Activated CD4-positive, alpha-beta T cell treated with anti-CD3 and anti-CD28 coated beads, Interleukin-2, amount 10 ng/mL, durations not matched to agents 24 days and 14 days (primary cell): ENCODE results near the gene INTS3. TPM values are rescaled to one million over a fixed set of nuclear protein-coding genes. Genes with fewer than 3 reads are reported as not detected.

ENCODE experiments used
- DNase-seq: peaks from one replicate; pipeline ENCODE4 v3.0.0; 2022
- H3K27ac Mint-ChIP-seq: one replicate; pipeline ENCODE4 v1.8.0; 2022; ENCODE audit warnings: mild to moderate bottlenecking, mixed read lengths
- H3K27me3 Mint-ChIP-seq: one replicate; pipeline ENCODE4 v1.8.0; 2022; ENCODE audit warnings: mixed read lengths
- H3K36me3 Mint-ChIP-seq: one replicate; pipeline ENCODE4 v1.8.0; 2022; ENCODE audit warnings: low read depth, mild to moderate bottlenecking, mixed read lengths
- H3K4me1 Mint-ChIP-seq: one replicate; pipeline ENCODE4 v1.8.0; 2021; ENCODE audit warnings: mixed read lengths
- H3K4me3 Mint-ChIP-seq: one replicate; pipeline ENCODE4 v1.8.0; 2022; ENCODE audit warnings: mild to moderate bottlenecking, moderate library complexity, mixed read lengths
- H3K9me3 Mint-ChIP-seq: one replicate; pipeline ENCODE4 v1.8.0; 2021; ENCODE audit warnings: mixed read lengths
- intact Hi-C: fragments of 100-400 bp; cut with micrococcal nuclease; formaldehyde crosslinking; loops from one replicate; pipeline ENCODE4 v1.15.1; 2023
- total RNA-seq: library from RNA; stranded (reverse); gene quantifications from 2 replicates; pipeline ENCODE4 v1.2.3, GENCODE V29; 2022

INTS3 gene
- total RNA-seq, 1 donor from 2014 or later = 64.8 TPM

DNA sequence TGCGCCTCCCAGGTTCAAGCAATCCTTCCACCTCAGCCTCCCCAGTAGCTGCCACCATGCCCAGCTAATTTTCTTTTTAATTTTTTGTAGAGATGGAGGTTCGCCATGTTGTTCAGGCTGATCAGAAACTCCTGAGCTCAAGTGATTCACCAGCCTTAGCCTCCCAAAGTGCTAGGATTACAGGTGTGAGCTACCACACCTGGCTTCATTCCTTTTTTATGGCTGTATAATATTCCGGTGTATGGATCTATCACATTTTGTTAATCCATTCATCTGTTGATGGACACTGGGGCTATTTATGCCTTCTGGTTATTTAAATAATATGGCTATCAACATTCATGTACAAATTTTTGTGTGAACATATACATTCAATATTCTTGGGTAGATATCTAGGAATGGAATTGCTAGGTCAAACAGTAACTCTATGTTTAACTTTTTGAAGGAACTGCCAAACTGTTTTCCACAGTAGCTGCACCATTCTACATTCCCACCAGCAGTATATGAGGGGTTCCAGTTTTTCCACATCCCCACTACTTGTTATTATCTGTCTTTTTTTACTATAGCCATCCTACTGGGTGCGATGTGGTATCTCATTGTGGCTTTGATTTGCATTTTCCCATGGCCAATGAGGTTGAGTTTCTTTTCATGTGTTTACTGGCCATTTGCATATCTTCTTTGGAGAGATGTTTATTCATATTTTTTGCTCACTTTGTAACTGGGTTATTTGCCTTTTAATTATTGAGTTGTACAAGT, 58.4 kb downstream of the INTS3 start:
- H3K27ac Mint-ChIP-seq = no peak overlapping the region
- peaks cover 24% of the 10 kb centered on the region for H3K4me1 Mint-ChIP-seq
- no peaks in the 10 kb centered on the region for H3K36me3 Mint-ChIP-seq
- no peak overlapping the region for H3K4me3 Mint-ChIP-seq
- H3K27me3 Mint-ChIP-seq = peaks cover 12% of the 10 kb centered on the region
- no peak for DNase-seq
- no peaks in the 10 kb centered on the region for H3K9me3 Mint-ChIP-seq
- intact Hi-C loops = no loop called here

DNA sequence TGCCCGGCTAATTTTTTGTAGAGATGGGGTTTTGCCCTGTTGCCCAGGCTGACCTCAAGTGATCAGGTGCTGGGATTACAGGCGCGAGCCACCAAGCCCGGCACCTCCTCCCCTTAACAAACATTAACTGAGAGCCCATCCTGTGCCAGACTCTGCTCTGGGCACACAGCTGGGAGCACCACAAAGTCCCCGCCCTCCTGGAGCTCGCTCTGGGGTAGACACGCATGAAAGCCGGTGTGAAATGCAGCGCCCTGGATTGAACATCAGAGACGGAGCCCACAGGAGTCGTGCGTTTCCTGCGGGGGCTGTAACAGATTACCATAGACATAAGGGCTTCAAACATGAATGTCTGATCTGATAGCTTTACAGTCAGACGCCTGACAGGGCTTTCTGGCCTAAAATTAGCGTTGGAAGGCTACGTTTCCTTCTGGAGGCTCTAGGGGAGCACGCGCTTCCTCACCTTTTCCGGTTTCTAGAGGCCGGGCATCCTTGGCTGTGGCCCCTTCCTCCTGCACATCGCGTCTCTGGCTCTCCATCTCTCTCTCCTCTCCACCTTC, 61.7 kb downstream of the INTS3 start:
- peaks cover 26% of the 10 kb centered on the region for H3K4me1 Mint-ChIP-seq
- no peaks in the 10 kb centered on the region for H3K9me3 Mint-ChIP-seq
- no peaks in the 10 kb centered on the region for H3K36me3 Mint-ChIP-seq
- peaks cover 12% of the 10 kb centered on the region for H3K27me3 Mint-ChIP-seq
- intact Hi-C loops = no loop called here
- H3K27ac Mint-ChIP-seq = peak overlapping the region; percentile 76
- peak overlapping the region; percentile 39 for H3K4me3 Mint-ChIP-seq
- peak; percentile 62 for DNase-seq

DNA sequence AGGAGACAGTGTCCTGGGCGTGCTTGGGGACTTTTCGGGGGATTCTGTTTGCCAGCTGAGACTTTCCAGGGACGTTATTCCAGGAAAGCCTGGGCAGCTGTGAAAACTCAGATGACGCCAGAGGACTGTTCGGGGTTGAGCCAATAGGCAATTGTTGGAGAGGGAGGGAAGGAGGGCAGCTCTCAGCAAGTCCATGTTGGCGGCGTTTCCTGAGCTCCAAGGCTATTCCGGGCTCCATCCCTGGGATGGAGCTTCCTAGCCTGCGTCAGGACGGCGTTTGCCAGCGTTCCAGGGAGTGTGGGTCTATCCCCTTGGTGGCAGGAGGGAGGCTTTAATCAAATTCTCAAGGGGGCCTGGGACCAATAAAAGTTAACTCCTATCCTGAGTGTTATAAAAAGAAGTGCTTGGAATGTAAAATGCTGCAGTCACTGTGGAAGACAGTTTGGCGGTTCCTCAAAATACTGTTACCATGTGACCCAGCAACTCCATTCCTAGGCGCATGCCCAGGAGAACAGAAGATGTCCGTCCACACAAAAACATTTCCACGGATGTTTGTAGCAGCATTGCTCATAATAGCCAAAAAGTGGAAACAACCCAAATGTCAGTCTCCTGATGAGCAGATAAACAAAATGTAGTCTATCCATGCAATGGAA, 62.6 kb downstream of the INTS3 start:
- Mint-ChIP-seq H3K4me1 (peaks cover 28% of the 10 kb centered on the region), H3K27me3 (peaks cover 12% of the 10 kb centered on the region), H3K36me3 (no peaks in the 10 kb centered on the region), H3K27ac (peak overlapping the region; percentile 76), H3K4me3 (peak overlapping the region; percentile 39), H3K9me3 (no peaks in the 10 kb centered on the region)
- DNase-seq = no peak
- intact Hi-C loops = no loop called here

DNA sequence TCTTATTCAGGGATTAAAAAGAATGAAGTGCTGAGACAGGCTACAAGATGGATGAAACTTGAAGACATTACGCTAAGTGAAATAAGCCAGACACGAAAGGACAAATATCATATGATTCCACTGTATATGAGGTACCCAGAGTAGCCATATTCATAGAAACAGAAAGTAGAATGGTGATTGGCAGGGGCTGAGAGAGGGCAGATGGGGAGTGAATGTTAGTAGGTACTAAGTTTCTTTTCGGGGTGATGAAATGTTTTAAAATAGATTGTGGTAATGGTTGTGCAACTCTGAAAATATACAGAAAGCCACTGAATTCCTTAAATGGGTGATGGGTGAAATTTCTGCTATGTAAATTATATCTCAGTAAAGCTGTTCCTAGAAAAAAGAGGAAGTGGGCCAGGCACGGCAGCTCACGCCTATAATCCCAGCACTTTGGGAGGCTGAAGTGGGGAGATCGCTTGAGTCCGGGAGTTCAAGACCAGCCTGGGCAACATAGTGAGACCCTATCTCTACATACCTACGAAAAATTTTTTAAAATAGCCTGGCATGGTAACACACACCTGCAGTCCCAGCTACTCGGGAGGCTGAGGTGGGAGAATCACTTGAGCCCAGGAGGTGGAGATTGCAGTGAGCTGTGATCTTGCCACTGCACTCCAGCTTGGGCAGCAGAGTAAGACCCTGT, 63.3 kb downstream of the INTS3 start:
- peak overlapping the region; percentile 39 for H3K4me3 Mint-ChIP-seq
- H3K9me3 Mint-ChIP-seq = no peaks in the 10 kb centered on the region
- H3K27ac Mint-ChIP-seq = peak overlapping the region; percentile 76
- peaks cover 12% of the 10 kb centered on the region for H3K27me3 Mint-ChIP-seq
- DNase-seq = peak; percentile 80
- intact Hi-C loops = no loop called here
- peaks cover 28% of the 10 kb centered on the region for H3K4me1 Mint-ChIP-seq
- H3K36me3 Mint-ChIP-seq = no peaks in the 10 kb centered on the region

DNA sequence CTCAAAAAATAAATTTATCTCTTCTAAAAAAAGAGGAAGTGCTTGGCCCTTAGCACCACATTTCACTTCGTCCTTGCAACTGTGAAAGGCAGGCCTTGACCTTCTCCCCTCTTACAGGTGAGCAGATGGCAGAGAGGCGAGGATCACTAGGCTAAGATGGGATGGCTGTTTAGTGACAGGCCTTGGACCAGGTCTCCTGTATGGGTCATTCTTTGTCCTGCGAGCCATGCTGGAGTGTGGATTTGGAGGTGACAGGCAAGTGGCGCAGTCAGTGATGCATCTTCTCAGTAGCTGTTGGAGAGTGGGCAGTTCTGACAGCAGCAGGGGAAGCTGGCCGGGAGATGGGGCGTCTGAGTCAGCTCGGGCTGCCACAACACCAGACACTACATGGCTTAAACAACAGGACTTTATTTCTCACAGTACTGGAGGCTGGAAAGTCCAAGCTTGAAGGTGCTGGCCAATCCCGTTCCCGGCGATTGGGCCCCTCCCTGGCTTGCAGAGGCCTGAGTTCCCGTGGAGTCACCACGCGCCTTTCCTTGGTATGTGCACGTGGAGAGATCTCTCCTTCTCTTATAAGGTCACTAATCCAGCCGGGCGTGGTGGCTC, 63.9 kb downstream of the INTS3 start:
- H3K27me3 Mint-ChIP-seq = peaks cover 11% of the 10 kb centered on the region
- no peak for DNase-seq
- peak overlapping the region; percentile 39 for H3K4me3 Mint-ChIP-seq
- peaks cover 28% of the 10 kb centered on the region for H3K4me1 Mint-ChIP-seq
- H3K9me3 Mint-ChIP-seq = no peaks in the 10 kb centered on the region
- H3K27ac Mint-ChIP-seq = peak overlapping the region; percentile 76
- intact Hi-C loops = no loop called here
- no peaks in the 10 kb centered on the region for H3K36me3 Mint-ChIP-seq

DNA sequence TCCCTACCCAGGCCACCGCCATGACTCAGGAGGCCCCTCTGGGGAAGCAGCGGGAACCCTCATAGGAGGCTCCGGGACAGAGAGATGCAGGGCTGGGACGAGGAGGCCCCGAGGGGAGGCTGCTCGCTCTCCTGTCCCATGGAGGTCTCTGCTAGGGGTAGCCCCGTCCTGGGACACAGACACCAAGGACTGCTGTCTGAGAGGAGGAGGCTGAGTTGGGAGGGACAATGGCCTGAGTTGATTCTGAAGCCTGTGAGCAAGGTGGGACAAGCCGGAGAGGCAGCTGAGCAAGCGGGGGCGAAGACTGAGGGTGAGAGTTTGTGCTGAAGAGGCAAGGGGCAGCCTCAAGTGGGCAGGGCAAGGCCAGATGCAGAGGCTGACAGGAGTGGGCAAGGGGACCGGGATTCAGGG, 64.8 kb downstream of the INTS3 start:
- H3K4me3 Mint-ChIP-seq = no peak overlapping the region
- DNase-seq = no peak
- H3K27ac Mint-ChIP-seq = peak overlapping the region; percentile 47
- intact Hi-C loops = no loop called here
- peaks cover 7% of the 10 kb centered on the region for H3K27me3 Mint-ChIP-seq
- H3K4me1 Mint-ChIP-seq = peaks cover 32% of the 10 kb centered on the region
- H3K9me3 Mint-ChIP-seq = no peaks in the 10 kb centered on the region
- no peaks in the 10 kb centered on the region for H3K36me3 Mint-ChIP-seq

DNA sequence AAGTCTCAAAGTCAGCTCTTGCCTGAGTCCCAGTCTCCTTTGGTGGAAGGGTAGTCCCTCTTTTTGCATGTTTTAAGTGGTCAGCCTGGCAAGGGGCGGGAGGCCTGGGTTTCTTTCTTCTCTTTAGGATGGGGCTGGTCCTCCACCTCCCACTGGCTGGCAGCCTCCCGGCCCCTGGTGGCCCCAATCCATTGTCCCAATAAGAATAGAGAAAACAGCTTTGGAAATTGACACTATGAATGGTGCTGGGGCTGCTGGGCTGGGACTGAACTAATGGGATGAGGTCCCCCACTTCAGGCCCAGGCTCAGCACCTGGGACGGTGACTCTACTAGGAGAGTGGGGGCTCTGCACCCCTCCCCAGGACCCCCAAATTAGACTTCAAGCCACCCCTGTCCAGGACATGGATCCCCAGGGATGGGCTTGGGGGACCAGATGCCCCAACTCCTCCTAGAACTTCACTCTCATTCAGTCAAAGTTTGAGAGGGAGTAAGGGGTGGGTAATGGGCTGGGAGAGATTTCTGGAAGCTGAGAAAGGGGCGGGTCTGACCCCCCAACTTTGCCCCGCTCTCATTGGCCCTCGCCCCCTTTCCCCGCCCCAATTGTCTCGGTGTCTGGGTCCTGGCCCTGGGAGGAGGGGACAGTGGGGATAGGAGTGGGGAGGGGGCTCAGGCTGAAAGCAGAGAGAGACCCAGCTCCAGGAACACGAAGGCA, 65.6 kb downstream of the INTS3 start:
- Mint-ChIP-seq H3K36me3 (no peaks in the 10 kb centered on the region), H3K27ac (no peak overlapping the region), H3K4me3 (no peak overlapping the region), H3K4me1 (peaks cover 32% of the 10 kb centered on the region), H3K9me3 (no peaks in the 10 kb centered on the region), H3K27me3 (no peaks in the 10 kb centered on the region)
- intact Hi-C loops = no loop called here
- DNase-seq = no peak

DNA sequence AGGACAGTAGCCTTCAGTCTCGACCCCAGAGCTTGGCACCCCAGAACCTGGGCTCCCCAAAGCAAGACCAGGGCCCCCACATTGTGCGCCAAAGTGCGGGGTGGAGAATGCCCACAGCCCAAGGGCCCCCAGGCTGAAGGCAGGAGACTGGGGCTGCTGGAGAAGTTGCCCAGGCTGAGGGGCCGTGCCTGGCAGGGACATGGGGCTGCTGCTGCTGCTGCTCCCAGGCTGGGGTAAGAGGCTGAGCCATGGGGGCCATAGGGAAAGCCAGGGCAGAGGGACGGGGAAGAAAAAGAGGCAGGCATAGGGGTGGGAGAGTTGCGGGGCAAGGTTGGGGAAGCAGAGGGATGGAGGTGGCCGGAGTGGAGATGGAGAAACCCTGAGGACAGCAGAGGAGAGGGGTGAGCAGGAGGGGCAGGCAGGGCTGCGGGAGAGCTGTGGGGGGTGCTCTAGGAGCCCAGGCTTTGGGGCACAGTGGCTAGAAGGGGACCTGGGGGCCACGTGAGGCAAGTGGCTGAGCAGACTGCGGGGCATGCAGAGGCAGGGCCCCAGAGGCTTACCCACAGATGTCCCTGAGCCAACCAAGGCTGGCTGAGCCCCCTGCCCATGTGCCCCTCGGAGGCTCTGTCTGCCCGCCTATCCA, 66.2 kb downstream of the INTS3 start:
- peaks cover 32% of the 10 kb centered on the region for H3K4me1 Mint-ChIP-seq
- intact Hi-C loops = no loop called here
- H3K27ac Mint-ChIP-seq = peak overlapping the region; percentile 16
- no peaks in the 10 kb centered on the region for H3K27me3 Mint-ChIP-seq
- H3K36me3 Mint-ChIP-seq = no peaks in the 10 kb centered on the region
- H3K4me3 Mint-ChIP-seq = no peak overlapping the region
- no peaks in the 10 kb centered on the region for H3K9me3 Mint-ChIP-seq
- no peak for DNase-seq

DNA sequence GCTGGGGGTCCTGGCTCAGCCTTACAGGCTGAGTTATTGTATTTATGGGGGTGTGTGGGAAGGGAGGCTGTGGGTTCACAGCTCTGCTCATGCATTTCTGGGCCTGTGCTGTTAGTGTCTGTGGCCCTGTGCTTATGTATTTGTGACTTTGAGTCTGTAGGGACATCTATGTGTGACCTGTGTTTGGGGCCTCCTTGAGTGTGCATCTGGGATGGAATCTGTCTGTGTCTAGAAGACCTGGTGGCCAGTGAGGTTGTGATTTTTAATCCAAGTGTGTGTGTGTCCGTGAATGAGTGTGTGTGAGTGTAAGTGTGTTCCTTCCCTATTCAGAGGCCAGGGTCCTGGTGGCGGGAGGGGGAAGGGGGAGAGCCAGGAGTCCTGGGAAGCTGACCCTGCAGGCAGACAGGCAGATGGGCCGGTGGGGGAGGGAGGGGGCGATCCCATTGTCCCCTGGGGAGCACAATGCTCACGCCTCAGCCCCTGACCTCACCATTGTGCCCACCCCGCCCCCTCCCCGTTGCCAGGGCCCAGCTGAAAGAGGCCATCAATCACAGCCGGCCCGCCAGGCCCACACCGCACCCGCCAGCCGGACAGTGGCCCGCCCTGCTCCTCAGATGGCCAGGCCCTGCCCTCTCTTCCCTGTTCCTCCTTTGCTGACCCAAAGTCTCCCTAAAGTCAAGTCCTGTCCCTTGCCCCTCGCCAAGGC, 66.9 kb downstream of the INTS3 start:
- H3K9me3 Mint-ChIP-seq = no peaks in the 10 kb centered on the region
- intact Hi-C loops = loop anchor here (5.0 kb wide), 1 partner anchor 478 kb away; the partner anchor contains the start of gene HAX1
- peaks cover 29% of the 10 kb centered on the region for H3K4me1 Mint-ChIP-seq
- no peaks in the 10 kb centered on the region for H3K27me3 Mint-ChIP-seq
- no peak for DNase-seq
- no peaks in the 10 kb centered on the region for H3K36me3 Mint-ChIP-seq
- peak overlapping the region; percentile 8 for H3K27ac Mint-ChIP-seq
- H3K4me3 Mint-ChIP-seq = no peak overlapping the region

DNA sequence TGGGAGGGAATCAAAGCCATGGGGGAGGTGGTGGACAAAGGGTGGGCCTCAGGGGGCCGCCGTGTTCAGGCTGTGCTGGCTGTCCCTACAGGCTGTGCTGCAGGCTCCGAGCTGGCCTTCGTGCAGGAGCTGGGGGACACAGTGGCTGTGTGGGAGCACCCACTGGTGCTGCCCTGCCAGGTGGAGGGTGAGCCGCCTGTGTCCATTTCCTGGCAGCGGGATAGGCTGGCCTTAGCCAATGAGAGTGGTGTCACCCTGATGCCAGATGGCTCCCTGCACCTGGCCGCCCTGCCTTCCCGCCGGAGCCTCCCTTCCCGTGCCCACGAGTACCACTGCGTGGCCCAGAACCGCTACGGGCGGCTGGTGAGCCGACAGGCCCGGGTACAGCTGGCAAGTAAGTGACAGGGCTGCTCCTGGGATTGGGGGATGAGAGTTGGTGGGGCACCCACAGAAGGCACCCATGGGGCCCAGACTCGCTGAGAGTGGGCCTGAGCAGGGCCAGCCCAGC, 67.5 kb downstream of the INTS3 start:
- Mint-ChIP-seq H3K4me1 (peaks cover 23% of the 10 kb centered on the region), H3K27me3 (no peaks in the 10 kb centered on the region), H3K27ac (no peak overlapping the region), H3K9me3 (no peaks in the 10 kb centered on the region), H3K36me3 (no peaks in the 10 kb centered on the region), H3K4me3 (no peak overlapping the region)
- intact Hi-C loops = loop anchor here (5.0 kb wide), 1 partner anchor 477 kb away; the partner anchor contains the start of gene HAX1
- no peak for DNase-seq

DNA sequence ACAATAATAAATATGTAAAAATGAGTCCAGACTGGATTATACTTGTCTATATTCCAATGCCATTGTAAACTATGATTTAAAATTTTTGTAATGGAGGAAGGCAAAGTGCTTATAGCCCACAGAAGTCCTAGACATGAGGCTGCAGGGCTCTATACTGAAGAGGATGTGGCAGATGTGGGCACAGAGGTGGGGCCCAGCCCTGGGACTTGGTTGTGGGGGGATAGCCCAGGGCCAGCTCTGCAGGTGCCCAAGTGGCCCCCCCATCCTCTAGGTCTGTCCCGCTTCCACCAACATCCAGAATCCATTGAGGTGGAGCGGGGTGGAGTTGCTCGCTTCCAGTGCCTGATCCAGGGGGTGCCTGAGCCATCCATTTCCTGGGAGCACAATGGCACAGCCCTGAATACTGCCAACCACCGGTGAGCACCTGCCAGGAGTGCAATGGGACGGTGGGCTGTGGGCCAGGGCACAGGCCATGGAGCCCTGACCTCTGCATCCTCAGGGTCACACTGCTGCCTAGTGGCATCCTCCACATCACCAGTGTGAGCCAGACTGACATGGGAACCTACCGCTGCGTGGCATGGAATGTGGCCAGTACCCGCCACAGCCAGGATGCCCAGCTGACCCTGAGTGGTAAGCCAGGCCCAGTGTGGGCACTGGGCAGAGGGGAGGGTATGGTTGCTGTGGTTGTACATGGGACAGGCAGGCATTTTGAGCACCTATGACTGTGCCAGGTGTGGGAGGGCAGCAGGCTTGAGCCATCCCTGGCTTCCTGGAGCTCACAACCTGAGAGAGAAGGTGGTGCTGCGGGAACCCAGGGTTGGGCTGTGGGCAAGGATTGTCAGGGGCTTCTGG, 68.3 kb downstream of the INTS3 start:
- Mint-ChIP-seq H3K4me1 (peaks cover 18% of the 10 kb centered on the region), H3K4me3 (no peak overlapping the region), H3K27ac (peak overlapping the region; percentile 46), H3K27me3 (no peaks in the 10 kb centered on the region), H3K9me3 (no peaks in the 10 kb centered on the region), H3K36me3 (no peaks in the 10 kb centered on the region)
- intact Hi-C loops = loop anchor here (2.0 to 5.0 kb wide), 2 partner anchors 125 to 476 kb away; partner anchors contain the start of gene HAX1
- DNase-seq = peak; percentile 61
